Thyroid gland (tissue), 4 donors: ENCODE results near the gene RPS15. TPM values are rescaled to one million over a fixed set of nuclear protein-coding genes. Genes with fewer than 3 reads are reported as not detected.

ENCODE experiments used
- DNase-seq, 2 donors: peaks; one replicate each; pipeline ENCODE4 v3.0.0-alpha.2; 2019
- H3K27ac ChIP-seq, 3 donors: fragments of 200-600 bp; sonication (generic); 1 replicate in 2 of 3; 2 replicates in 1 of 3; pipeline ENCODE4 v1.5.1; 2016 to 2019; ENCODE audit warnings: mild to moderate bottlenecking in 1 of 3, moderate library complexity in 1 of 3
- H3K27me3 ChIP-seq: fragments of 200-600 bp; sonication (generic); one replicate; pipeline ENCODE4 v1.5.1; 2019
- H3K36me3 ChIP-seq, 2 donors: fragments of 200-600 bp; sonication (generic); one replicate each; pipeline ENCODE4 v1.5.1; 2016 to 2019
- H3K4me1 ChIP-seq, 2 donors: fragments of 200-600 bp; sonication (generic); one replicate each; pipeline ENCODE4 v1.5.1; 2017 to 2019
- H3K4me3 ChIP-seq, 3 donors: fragments of 200-600 bp; sonication (generic); replicated peaks in 1 of 3; 1 replicate in 2 of 3; 2 replicates in 1 of 3; pipeline ENCODE4 v1.5.1; 2016; ENCODE audit warnings: mild to moderate bottlenecking in 1 of 3
- H3K9me3 ChIP-seq: fragments of 200-600 bp; sonication (generic); one replicate; pipeline ENCODE4 v1.5.1; 2017
- CTCF ChIP-seq, 6 experiments: fragments of 200-600 bp in 3 of 6; fragments of 450-650 bp in 3 of 6; sonication (generic) in 3 of 6; IDR thresholded peaks; one replicate each; pipeline ENCODE4 v1.5.1; 2016 to 2019; ENCODE audit warnings: antibody characterized with exemption in 6 of 6, mild to moderate bottlenecking in 2 of 6, inconsistent platforms in 1 of 6, moderate library complexity in 1 of 6
- POLR2A ChIP-seq, 2 donors: fragments of 450-650 bp; IDR thresholded peaks; one replicate each; pipeline ENCODE4 v1.6.1; 2017; ENCODE audit warnings: antibody characterized with exemption in 2 of 2, mild to moderate bottlenecking in 2 of 2, moderate library complexity in 1 of 2
- WGBS, 2 donors: methylation state at CpG; one replicate each; pipeline ENCODE4 v1.1.5; 2017; 5-methylcytosine and 5-hydroxymethylcytosine counted together
- intact Hi-C: fragments of 100-400 bp; cut with DNase I; formaldehyde crosslinking; loops from one replicate; pipeline ENCODE4 v1.15.1; 2023
- total RNA-seq, 4 donors: library from RNA; depleted of rRNA; stranded (reverse); fragments of >200 nt; gene quantifications; one replicate each; pipeline ENCODE4 v1.2.3, GENCODE V29; 2016

Gene RPS15
- total RNA-seq, 4 donors from 2014 or later, result 1,760 to 2,977 (median 2,488) TPM

- no peak for DNase-seq
- H3K4me1 ChIP-seq, result peaks cover 10 to 18% of the 10 kb centered on the region in 2 donors
- peaks cover 0 to 2% of the 10 kb centered on the region in 2 donors for H3K36me3 ChIP-seq
- no peaks in the 10 kb centered on the region for H3K9me3 ChIP-seq
- no peaks in the 10 kb centered on the region for H3K27me3 ChIP-seq
- WGBS, 2 donors, result 90 to 92% methylated on average over 12 to 14 of the region's 19 CpGs
- TF ChIP-seq CTCF (IDR thresholded peaks at IDR 0.05), result no peak
- TF ChIP-seq POLR2A (IDR thresholded peaks at IDR 0.05), result no peak
- no peak overlapping the region for H3K4me3 ChIP-seq
- intact Hi-C loops, result no loop called here
- H3K27ac ChIP-seq, result no peak overlapping the region
Measured at GRCh38 chr19:1399079-1399478, 39.1 kb upstream of the RPS15 start.

GRCh38 chr19:1399745-1400144, 38.5 kb upstream of the RPS15 start:
- peaks cover 10 to 18% of the 10 kb centered on the region in 2 donors for H3K4me1 ChIP-seq
- H3K27me3 ChIP-seq, result no peaks in the 10 kb centered on the region
- TF ChIP-seq CTCF (IDR thresholded peaks at IDR 0.05), result no peak
- no peak for TF ChIP-seq POLR2A (IDR thresholded peaks at IDR 0.05)
- intact Hi-C loops, result no loop called here
- no peak overlapping the region for H3K4me3 ChIP-seq
- no peaks in the 10 kb centered on the region for H3K9me3 ChIP-seq
- H3K36me3 ChIP-seq, result peaks cover 0 to 2% of the 10 kb centered on the region in 2 donors
- no peak overlapping the region for H3K27ac ChIP-seq
- 92 to 94% methylated on average over 9 to 11 of the region's 15 CpGs for WGBS, 2 donors
- no peak for DNase-seq

- H3K27ac ChIP-seq, result no peak overlapping the region
- H3K9me3 ChIP-seq, result no peaks in the 10 kb centered on the region
- WGBS, 2 donors, result 36 to 55% methylated on average over 17 to 23 of the region's 36 CpGs
- TF ChIP-seq CTCF (IDR thresholded peaks at IDR 0.05) (no peak), POLR2A (IDR thresholded peaks at IDR 0.05) (no peak)
- no peaks in the 10 kb centered on the region for H3K36me3 ChIP-seq
- H3K4me1 ChIP-seq, result peaks cover 10 to 18% of the 10 kb centered on the region in 2 donors
- DNase-seq, result peak; percentile 38 to 51
- intact Hi-C loops, result no loop called here
- H3K4me3 ChIP-seq, result peak overlapping the region; percentile 31 to 73 (median 35)
- H3K27me3 ChIP-seq, result no peaks in the 10 kb centered on the region
Measured at GRCh38 chr19:1400281-1401137, 37.7 kb upstream of the RPS15 start.

- H3K4me1 ChIP-seq, result peaks cover 10 to 16% of the 10 kb centered on the region in 2 donors
- intact Hi-C loops, result no loop called here
Measured at GRCh38 chr19:1401138-1401888, 36.9 kb upstream of the RPS15 start, which contains the start of gene GAMT. GAMT (minus strand) TSS chr19:1401542; CDS start chr19:1401476, 66 bp downstream.

More at GRCh38 chr19:1401138-1401888, 36.9 kb upstream of the RPS15 start, which contains the start of gene GAMT:
- Histone ChIP-seq H3K9me3 (no peaks in the 10 kb centered on the region), H3K4me3 (peak within 1 kb of the TSS; percentile 31 to 73 (median 35)), H3K27me3 (no peaks in the 10 kb centered on the region), H3K36me3 (no peaks in the 10 kb centered on the region), H3K27ac (no peak within 1 kb of the TSS)
- DNase-seq, result peak; percentile 52 to 53
- TF ChIP-seq POLR2A (IDR thresholded peaks at IDR 0.05) (peak in 1 of 2 donors; percentile 24), CTCF (IDR thresholded peaks at IDR 0.05) (peak in 3 of 6 experiments; percentile 31 to 66 (median 53))
- 1 to 8% methylated on average over 6 to 21 of the region's 87 CpGs for WGBS, 2 donors
